HG03175 (cell line): ENCODE measurements around the gene BCL11A.

Experiments
- ATAC-seq: cut with Tn5 transposase; IDR thresholded peaks from one replicate; pipeline ENCODE4 v1.9.1; 2021; ENCODE audit warnings: mild to moderate bottlenecking, moderate library complexity; ENCODE audit not compliant: unreplicated experiment

The BCL11A gene

DNA sequence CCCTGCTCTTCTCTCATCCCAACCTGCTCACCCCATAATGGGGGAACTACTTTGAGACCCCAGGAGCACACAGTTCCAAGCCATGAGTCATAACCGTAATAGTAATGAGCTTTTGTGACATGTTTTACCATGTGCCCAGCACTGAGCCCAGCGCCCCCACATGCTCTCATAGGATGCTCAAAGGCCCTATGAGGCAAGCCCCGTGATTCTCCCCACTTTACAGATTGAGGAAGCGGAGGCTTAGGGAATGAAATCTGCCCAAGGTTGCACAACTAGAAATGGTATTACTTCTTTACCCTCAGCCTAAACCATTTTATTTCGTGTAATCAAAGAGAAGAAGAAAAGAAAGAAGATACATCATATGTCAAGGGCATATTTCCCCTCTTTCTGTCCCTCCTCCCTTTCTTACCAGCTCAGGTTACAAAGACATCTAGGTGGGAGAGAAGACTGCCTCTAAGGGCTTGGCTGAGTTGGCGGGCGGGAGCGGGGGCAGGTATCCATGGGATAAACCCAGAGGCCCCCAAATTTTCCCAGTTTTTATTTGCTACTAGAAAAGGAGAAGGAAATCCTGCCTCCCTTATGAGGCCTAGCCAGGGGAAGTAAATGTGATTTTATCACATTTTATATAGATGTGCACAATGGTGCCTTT is 24.2 kb downstream of the BCL11A start:
- ATAC-seq, result no peak

DNA sequence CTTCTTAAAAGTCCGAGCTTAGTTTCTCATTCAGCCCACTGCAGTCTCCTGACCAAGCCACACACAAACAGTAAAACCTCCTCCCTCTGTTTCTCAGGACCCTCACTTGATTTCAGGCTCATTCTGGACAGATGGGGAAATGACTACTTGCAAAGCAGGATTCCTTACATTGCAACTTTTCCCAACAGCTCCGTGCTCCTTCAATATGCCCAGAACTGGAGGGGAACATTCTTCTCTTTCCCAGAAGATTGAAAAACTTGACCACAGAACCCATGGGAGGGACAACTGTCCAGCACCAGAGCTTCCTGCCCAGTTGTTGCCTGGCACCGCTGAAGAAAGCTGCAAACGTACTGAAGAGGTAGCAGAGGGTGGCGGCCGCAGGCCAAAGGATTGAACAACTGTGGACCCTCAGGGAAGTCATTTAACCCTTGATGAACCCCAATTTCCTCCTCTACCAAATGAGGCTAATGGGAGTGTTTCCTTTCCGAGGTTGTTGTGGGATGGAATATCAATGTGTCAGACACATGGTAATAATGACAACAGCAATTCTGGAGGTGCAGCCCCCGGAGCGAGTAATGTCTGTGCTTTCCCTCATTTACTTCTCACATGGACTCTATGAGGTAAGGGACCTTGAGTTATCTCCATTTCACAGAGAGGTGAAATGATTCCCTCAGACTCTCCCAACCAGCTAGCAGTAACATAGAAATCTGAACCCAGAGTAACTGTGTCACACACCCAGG is 25.0 kb downstream of the BCL11A start:
- no peak for ATAC-seq

DNA sequence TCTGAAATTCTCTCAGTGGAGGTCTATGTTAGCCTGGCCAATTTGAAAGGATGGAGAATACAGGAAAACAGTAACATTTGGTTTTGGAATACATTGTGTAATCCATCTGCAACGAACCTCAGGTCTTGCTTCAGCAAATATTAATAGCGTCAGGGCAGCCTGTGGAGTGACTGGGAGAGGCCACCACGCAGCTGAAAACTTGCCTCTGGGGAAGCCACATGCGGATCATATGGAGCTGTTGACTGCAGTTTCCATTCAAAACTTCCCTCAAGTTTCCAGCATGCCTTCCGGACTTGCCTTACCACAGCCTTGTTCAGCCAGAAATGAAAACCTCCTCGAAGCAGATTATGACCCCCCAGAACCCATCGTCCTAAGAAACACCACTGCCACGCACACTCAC is 25.7 kb downstream of the BCL11A start:
- ATAC-seq, result no peak

DNA sequence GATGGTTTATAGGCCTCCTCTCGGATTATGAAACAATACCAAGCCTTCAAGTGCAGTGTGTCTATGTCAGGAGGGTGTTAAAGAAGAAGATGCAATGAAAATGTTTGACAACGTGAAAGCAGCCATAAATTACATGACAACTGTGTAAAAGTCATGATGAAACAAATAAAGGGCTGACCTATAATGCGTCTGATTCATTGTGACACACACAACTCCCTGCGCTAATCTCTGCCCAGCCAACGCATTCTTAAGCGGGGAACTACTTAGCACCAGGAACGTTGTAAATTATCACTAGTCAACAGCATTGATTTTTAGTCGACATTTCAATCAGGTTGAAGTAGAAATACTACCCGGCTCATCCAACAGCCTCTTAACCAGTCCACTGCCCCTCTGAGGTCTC is 26.8 kb downstream of the BCL11A start:
- ATAC-seq, result no peak

DNA sequence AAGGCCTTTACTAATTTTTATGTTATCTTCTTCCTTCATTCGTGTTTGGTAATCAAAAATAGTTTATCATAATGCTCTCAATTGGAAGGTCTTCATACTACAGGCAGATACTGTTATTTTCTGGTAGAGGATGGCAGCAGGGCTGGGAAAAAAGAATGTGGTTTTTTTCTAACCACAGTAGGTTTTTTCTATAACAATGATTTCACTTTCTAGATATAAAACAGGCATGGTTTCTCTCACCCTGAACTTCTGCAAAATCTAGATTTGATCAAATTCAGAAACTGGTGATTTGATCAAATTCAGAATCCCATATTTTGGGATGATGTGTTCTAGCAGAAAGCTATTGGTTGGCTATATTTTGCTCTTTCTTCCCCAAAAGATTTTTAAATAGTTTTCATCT is 27.6 kb downstream of the BCL11A start:
- ATAC-seq, result no peak

DNA sequence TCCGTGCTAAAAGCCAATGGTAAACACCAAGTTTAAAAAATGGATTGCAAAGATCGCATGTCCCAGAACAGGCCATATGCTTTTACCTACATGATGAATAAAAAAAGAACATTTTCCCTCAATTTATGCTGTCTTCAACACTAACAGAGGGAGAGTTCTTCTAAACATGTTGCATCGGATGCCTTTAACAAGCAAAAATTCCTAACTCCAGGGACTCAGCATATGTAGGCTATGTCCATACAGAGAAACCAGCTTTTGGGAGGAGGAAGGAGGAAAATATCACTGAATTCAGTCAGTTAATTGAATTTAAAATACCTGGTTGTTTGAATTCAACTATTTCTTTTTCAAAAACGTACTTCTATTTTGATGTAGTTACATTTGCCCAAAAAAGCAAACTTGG is 28.6 kb downstream of the BCL11A start:
- ATAC-seq, result no peak

DNA sequence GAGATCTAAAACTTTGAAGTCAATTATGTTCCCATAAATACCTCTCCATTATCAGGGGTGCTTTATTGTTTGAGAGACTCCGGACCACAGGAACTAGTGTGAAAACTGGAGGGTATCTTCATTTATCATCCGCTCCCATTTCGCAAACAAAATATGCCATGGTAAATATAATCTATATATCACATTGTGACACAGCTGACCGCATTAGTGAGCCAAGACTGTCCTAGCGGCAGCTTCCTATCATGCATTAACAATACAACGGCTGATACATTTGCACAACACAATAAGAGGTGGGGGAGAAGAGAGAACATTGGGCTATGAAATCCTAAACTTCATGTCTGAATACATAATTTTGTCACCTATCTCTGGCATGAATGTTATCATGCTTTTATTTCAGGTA is 29.5 kb downstream of the BCL11A start:
- no peak for ATAC-seq

DNA sequence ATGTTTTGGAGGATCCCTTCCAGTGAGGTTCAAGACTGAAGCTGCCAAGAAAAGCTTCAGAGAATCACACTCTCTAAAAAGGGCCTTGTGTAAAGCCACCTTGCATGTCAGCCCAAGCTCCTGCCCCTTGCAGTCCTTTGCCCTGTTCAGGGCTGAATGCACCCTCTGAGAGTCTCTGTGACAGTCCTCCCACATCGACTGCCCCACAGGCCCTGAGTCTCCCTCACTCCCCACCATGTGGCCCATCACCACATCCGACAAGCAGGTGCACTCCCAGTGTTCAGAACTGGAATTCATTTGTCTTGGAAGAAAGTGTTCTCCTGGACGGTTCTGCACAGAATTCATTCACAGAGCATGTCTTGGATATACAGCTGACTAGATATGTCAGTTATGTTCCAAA is 31.0 kb downstream of the BCL11A start:
- ATAC-seq, result no peak

DNA sequence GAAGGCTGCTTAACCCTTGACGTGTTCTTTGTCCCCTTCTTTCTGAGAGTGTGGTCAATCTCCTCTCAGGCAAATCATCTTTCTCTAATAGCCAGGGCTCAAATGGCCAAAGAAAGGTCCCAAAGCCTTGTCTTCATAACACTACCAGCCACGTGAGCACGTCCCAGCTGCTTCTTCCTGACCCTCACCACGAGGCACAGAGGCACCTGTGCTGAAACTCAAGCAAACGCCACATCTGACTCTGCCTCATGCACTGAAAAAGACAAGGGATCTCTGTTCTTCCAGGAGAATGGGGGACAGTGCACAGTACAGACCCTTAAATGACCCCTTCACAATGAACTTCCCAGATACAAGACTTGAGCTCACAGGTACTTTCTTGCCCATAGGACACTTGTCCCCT is 31.8 kb downstream of the BCL11A start:
- no peak for ATAC-seq

DNA sequence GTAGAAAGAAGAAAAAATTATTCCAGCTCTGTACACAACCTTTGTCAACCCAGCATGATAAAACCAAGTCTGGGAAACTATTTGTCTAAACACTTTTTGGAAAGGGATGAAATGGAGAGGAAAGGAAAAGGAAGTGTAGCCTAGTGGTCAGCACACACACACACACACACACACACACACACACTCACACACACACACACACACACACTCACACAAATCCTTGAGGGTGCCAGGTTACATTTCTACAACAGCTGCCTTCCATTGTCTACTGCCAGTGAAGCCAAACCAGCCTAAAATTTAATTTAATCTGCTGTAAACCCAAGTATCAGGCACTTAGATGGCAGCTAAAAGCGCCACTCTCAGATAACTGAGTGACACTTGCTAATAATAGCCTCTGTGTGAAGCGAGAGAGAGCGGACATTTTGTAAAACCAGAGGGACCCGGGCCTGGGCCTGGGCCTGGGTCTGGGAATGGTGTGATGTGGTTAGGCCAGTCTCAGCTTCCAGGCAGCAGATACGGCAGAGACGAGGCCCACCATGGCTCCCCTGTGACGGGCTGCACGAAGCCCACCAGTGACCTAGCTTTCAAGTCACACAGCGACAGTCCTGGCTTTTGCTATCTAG is 32.4 kb downstream of the BCL11A start:
- ATAC-seq, result no peak

DNA sequence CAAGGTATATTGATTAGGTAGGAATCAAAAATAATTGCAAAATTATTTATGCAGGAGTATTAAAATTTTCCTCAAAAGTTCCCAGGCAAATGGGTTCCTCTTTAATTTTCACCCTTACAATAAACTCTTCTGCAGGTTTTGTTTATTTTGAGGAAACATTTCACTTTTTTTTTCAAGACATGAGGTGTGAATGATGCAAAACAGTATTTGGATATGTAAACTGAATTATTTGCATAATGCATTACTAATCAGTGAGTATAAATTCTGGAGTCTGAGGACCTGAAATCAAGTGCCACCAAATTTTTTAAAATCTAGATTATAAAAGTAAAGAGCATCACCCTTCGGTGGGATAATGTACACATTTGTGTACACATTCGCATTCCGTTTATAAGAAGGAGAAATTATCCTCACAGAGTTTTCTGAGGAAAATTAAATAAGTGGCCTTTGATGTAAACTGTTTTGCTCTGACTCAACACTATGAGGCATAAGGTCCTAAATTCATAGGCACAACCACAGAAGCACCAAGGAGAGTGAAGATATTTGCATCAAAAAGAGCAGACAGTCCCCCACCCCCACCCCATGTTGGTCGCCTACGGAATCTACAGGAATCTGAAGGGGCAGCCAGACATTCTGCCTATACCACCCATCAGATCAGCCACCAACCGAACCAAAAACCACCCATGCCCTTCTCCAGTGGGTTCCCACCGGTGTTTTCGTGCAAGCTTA is 33.1 kb downstream of the BCL11A start:
- ATAC-seq, result no peak

DNA sequence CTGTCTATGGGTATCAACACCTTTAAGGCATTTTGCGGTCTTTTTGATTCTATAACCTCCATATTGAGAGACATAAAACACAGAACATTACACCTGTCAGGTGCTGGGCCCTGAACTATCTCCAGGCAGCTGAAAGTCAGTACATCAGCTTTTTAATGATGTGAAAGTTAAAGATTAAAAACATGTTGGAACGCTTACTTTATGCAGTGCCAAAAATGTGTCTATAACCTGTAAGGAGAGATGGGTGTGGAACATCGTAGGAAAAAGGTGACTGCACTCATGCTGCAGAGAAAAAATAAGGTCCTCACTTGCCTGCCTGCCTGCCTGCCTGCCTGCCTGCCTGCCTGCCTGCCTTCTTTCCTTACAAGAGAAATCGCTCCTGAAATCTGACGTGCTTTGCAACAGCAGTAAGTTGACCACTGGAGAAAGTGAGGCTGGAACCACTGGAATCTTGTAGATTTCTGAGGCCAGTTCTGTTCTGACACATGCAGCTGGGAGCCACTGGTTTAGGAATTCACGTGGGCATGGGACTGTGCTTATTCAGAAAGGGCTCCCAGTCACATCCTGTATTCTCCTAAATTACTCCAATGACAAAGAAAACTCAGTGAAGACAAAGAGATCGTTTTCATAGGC is 34.1 kb downstream of the BCL11A start:
- no peak for ATAC-seq

DNA sequence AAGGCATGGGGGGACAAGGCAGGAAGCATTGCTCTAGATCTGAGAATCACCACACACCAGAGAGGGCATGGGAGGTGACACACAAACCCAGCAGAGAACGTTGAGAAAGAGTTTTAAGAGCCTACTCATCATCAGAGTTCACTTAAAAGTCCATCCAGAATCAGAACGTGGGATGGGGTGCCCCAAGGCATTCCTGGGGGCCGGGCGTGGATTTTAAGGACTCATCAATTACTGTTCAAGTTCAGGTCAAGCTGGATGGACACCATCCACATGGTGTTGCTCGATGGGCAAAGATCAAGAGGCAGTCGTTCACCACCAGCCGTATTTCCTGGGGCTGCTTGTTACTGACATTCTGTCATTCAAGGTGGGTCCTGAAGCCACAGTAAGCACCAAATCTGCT is 34.9 kb downstream of the BCL11A start:
- ATAC-seq, result no peak

DNA sequence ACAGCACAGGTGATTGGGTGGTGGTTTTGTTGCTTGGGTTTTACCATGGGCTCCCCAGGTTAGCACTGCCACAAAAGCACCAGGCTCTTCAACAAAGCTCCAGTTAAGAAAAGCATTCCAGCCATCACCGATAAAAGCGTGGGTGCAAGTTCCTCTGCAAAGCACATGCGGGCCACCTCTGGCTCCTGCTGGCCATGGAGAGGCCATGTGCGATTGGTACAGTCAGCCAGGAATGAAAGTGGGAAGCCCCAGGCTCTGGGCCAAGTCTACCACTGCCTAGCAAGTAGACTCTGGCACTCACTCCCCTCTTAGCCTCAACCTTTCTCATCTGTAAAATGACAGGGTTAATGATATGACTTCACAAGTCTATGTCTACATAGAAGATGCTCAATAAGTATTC is 36.0 kb downstream of the BCL11A start:
- ATAC-seq, result no peak

DNA sequence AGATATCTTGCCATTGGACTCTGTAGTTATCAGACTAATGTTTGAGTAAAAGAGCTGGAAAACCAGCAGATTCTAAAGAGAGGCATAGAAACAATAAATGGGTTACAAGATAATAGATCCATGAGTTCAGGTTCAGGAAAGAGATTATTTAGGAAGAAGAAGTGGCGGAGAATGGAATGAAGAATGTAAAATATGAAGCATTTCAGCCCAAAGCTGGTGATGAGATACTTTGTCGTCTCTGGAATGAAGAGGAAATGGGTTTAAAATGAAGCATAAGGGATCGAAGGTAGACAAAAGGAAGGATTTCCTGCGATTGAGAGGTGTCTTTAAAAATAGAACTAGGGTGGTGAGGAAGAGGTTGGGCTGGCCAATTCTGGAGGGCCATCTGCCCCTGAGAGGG is 36.6 kb downstream of the BCL11A start:
- no peak for ATAC-seq

DNA sequence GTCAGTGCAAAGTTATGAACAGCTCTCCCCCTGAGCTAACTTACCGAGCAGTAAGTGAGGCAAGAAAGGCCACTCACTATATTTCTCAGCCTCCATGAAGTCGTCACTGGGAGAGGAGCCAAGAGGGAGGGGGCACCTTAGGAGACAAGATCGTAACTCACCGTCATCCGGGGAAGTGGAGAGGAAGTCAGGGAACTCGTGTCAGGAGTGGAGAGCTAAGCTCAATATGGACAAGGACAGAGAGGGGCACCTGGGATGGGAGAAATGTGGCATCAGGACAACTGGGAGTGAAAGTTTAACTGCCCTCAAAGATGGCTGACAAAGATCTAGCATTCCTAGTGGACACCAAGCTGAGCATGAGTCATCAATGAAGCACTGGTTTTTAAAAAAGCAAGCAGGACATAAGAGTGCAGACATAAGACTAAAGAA is 37.1 kb downstream of the BCL11A start:
- no peak for ATAC-seq

DNA sequence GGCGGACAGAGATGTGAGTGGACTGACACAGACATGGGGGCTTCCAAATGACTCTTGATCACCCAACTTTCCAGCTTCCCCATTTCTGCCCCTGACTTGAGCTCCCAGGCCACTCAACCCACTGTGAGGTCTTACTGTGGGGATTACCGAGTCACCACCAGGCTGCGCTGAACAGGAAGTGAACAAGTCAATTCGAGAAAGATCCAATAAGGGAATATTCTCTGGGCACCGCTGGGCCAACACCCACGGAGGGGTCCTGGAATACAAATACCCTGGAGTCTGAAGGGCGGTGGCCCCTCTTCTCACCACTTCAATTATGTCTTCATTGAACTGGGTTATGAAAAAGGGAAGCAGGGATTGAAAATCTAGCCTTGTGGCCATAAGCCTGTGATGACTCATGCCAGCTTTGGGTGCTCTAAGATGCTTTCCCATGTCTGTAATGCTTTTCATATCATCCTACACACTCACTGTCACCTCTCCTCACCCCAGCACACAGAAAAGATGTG is 37.7 kb downstream of the BCL11A start:
- ATAC-seq, result peak; percentile 90

DNA sequence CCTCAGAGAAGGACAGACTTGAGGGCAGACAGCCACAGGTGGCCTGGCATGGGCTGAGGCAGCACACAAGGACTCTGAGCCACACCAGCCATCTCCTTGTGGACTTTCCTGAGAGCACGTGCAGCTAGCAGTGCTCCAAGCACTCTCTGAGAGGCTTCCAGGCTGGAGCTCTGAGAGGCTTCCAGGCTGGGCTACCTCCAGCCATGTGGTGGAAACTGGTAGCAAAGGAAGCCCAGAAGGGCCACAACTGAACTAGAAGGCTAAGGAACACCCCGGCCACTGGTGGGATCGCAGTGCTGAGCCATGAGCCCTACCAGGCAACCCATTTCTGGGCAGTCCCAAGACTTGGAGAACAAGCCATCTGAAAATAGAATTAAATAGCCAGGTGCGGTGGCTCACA is 39.5 kb downstream of the BCL11A start:
- no peak for ATAC-seq

DNA sequence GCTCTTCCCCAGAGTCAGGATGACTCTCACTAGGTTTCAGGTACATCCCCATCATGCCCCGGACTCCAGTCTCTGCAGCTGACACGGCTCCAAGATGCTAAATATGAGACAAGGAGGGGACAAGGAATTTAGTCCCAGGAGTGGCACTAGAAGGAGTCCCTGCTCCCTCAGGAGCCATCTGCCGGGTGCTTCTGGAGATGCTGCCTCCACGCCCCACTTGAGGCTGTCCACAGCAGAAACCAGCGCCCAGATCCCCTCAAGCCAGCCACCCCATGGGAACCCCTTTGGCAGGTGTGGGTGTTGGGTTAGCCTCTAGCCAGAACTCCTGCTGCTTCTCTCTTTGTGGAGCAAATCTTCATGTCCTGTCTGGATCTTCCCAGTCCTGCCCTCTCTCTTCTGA is 40.3 kb downstream of the BCL11A start:
- no peak for ATAC-seq

DNA sequence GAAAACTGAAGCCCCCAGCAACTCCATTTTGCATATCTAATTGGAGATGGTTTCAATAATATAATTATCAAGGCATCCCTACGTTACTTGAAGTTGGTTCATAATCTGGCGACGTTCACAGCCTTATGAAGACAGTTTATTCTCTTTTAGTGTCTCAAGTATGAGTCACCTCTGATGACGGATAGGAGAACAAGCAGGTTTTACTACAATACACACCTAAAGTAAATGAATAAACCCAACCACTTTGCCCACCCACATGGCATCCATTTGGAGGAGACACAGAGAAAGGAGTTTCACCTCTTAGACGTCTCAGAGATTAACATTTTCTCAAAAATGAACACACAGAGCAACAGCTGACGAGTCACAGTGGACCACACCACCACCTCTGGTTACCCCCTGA is 40.8 kb downstream of the BCL11A start:
- ATAC-seq, result no peak

DNA sequence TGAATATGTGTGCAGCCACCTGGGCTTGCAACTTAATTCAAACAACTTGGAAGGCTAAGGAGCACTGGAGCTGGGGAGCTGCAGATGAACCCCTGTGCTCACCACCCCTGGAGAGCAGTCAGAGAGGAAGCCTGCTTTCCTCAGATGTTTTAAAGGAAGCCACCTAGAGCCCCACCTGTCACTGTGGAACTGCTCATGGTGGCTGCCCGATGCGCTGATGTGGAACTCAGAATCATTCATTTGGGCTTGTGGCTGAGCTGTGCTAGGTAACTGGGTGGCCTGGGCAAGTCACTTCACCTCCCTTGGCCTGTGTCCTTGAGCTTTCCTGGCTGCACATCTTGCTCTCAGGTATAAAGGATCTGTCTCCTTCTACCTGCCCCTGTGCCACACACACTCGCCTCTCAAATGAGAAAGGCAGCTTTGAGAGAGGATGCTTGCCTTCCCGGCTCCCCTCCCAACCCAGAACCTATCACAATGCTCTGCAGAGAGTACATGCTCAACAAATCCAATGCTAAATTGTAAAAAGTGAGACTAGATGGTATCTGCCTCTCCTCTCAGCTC is 41.3 kb downstream of the BCL11A start:
- no peak for ATAC-seq
